ENCODE data around the gene NLRP3. TPM values are rescaled to one million over a fixed set of nuclear protein-coding genes. Genes with fewer than 3 reads are reported as not detected.

The NLRP3 gene
- total RNA-seq, 1 experiment from 2014 or later = not detected

GRCh38 chr1:247417831-247418230, 1.9 kb downstream of the NLRP3 start:
- CTCF ChIA-PET = no interaction called here
- no peak overlapping the region for H3K27ac ChIP-seq (ENCODE audit: low read depth, low read length)
- POLR2A ChIA-PET = no interaction called here
- no peak overlapping the region for H2AFZ ChIP-seq (ENCODE audit: low read depth, low read length, poor library complexity, severe bottlenecking)
- intact Hi-C loops (cut with micrococcal nuclease) = no loop called here
- H3K9me2 ChIP-seq (ENCODE audit: insufficient read depth) = no peaks in the 10 kb centered on the region
- H3K4me1 ChIP-seq (ENCODE audit: control insufficient read depth in 1 of 2, insufficient read depth in 2 of 2, low read length in 2 of 2) = peaks cover 0 to 11% of the 10 kb centered on the region in 2 experiments; a peak in 3 of 4 replicates
- no peaks in the 10 kb centered on the region for H3K27me3 ChIP-seq (ENCODE audit: insufficient read depth, low read length)
- DNase-seq (ENCODE audit: low read depth, low spot score) = no peak
- H3K9me3 ChIP-seq (ENCODE audit: control insufficient read depth in 1 of 2, insufficient read depth in 1 of 2, low read depth in 1 of 2, low read length in 2 of 2) = no peaks in the 10 kb centered on the region
- BruUV-seq (replicated peaks) = no TSS peak
- H3K9ac ChIP-seq (ENCODE audit: low read length) = no peak overlapping the region
- TF ChIP-seq POLR2AphosphoS5 (IDR thresholded peaks at IDR 0.05; ENCODE audit: low read depth, low read length) = no peak
- TF ChIP-seq SP1 (IDR thresholded peaks at IDR 0.05; ENCODE audit: low read depth) = no peak
- TF ChIP-seq REST (IDR thresholded peaks at IDR 0.05; ENCODE audit: low read depth) = no peak
- no peak for TF ChIP-seq EZH2 (IDR thresholded peaks at IDR 0.05)
- TF ChIP-seq RAD21 (IDR thresholded peaks at IDR 0.05; ENCODE audit: low read depth) = no peak
- no peak for TF ChIP-seq ELF1 (IDR thresholded peaks at IDR 0.05; ENCODE audit: borderline replicate concordance, low read depth)
- TF ChIP-seq ZFX (IDR thresholded peaks at IDR 0.05) = no peak
- no peak for TF ChIP-seq FOSL1 (IDR thresholded peaks at IDR 0.05; ENCODE audit: low read depth)
- TF ChIP-seq SIN3A (IDR thresholded peaks at IDR 0.05; ENCODE audit: low read depth) = no peak
- TF ChIP-seq CEBPB (IDR thresholded peaks at IDR 0.05; ENCODE audit: low read depth) = no peak
- TF ChIP-seq, protein P1, sequence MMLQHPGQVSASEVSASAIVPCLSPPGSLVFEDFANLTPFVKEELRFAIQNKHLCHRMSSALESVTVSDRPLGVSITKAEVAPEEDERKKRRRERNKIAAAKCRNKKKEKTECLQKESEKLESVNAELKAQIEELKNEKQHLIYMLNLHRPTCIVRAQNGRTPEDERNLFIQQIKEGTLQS (IDR thresholded peaks at IDR 0.05) = no peak
- no peak for TF ChIP-seq CBX3 (IDR thresholded peaks at IDR 0.05; ENCODE audit: low read depth)
- no peak for TF ChIP-seq MAX (IDR thresholded peaks at IDR 0.05)
- no peak for TF ChIP-seq EGR1 (IDR thresholded peaks at IDR 0.05; ENCODE audit: low read depth)
- no peak for TF ChIP-seq EZH2phosphoT487 (IDR thresholded peaks at IDR 0.05; ENCODE audit: borderline replicate concordance)
- H3K4me2 ChIP-seq (ENCODE audit: low read length) = no peak overlapping the region
- no peak overlapping the region for H3K4me3 ChIP-seq (replicated peaks in 1 of 2; ENCODE audit: low read depth in 1 of 2, low read length in 2 of 2)
- H3K36me3 ChIP-seq (ENCODE audit: control insufficient read depth in 1 of 2, insufficient read depth in 2 of 2, low read length in 2 of 2) = no peaks in the 10 kb centered on the region
- H4K20me1 ChIP-seq (ENCODE audit: insufficient read depth) = no peaks in the 10 kb centered on the region
- no peaks in the 10 kb centered on the region for H3K79me2 ChIP-seq (ENCODE audit: insufficient read depth, low read length)
- RAD21 ChIA-PET (ENCODE audit: low non-redundant PET in 1 of 2, low total read pairs in 2 of 2, uncharacterized antibody in 2 of 2, unreplicated experiment in 2 of 2) = no interaction called here
- no peak for ATAC-seq

Data from HCT116 (cell line).